Dermis blood vessel endothelial cell (primary cell): ENCODE measurements around the gene C8G. TPM values are rescaled to one million over a fixed set of nuclear protein-coding genes. Genes with fewer than 3 reads are reported as not detected.
A peak's percentile ranks its signal among the peaks of the same experiment; 100 is the strongest.

Experiments used
- DNase-seq: peaks from one replicate; pipeline ENCODE4 v3.0.0; 2010
- total RNA-seq: library from RNA; depleted of rRNA; stranded (reverse); fragments of >200 nt; gene quantifications from 2 replicates; pipeline ENCODE4 v1.2.3, GENCODE V29; 2014

Gene C8G
- total RNA-seq, 1 donor from 2014 or later: not detected

- no peak for DNase-seq
These were observed 24.1 kb downstream of the C8G start for GRCh38 chr9:136969150-136969549.

- DNase-seq: no peak
These were observed 24.7 kb downstream of the C8G start for GRCh38 chr9:136969774-136970173.

- no peak for DNase-seq
These were observed 25.3 kb downstream of the C8G start for GRCh38 chr9:136970361-136970760.

GRCh38 chr9:136971746-136972145, 26.7 kb downstream of the C8G start:
- no peak for DNase-seq

- DNase-seq: no peak
These were observed 27.3 kb downstream of the C8G start for GRCh38 chr9:136972335-136972734.

- no peak for DNase-seq
These were observed 27.7 kb downstream of the C8G start for GRCh38 chr9:136972743-136973142.

- DNase-seq: no peak
These were observed 28.9 kb downstream of the C8G start for GRCh38 chr9:136973618-136974617.

GRCh38 chr9:136974817-136975535, 29.9 kb downstream of the C8G start:
- no peak for DNase-seq

- peak; percentile 51 for DNase-seq
These were observed 30.6 kb downstream of the C8G start for GRCh38 chr9:136975644-136976043.

GRCh38 chr9:136977223-136977622, 32.2 kb downstream of the C8G start, which contains the start of gene PTGDS:
Gene PTGDS, plus strand, starts transcription at chr9:136977504. Its CDS starts 75 bp downstream, at chr9:136977579.
- no peak for DNase-seq

- DNase-seq: no peak
These were observed 32.6 kb downstream of the C8G start for GRCh38 chr9:136977649-136978072.

GRCh38 chr9:136978073-136978864, 33.2 kb downstream of the C8G start:
- peak; percentile 54 for DNase-seq

GRCh38 chr9:136978865-136979544, 34.0 kb downstream of the C8G start:
- no peak for DNase-seq

GRCh38 chr9:136979769-136980587, 34.9 kb downstream of the C8G start:
- DNase-seq: no peak

- DNase-seq: no peak
These were observed 35.8 kb downstream of the C8G start for GRCh38 chr9:136980669-136981478.

GRCh38 chr9:136981588-136982231, 36.7 kb downstream of the C8G start:
- peak; percentile 69 for DNase-seq

GRCh38 chr9:136982232-136983051, 37.4 kb downstream of the C8G start, which contains the start of gene LCNL1:
Gene LCNL1, plus strand, starts transcription at chr9:136982993. Its CDS starts 594 bp downstream, at chr9:136983587.
- DNase-seq: no peak

GRCh38 chr9:136983167-136983566, 38.1 kb downstream of the C8G start:
- no peak for DNase-seq
